Esophagus muscularis mucosa (tissue), 3 donors: ENCODE results near the gene SPARC.

Experiments used
- POLR2AphosphoS5 ChIP-seq, 2 donors: sonication (generic); formaldehyde crosslinking; IDR thresholded peaks; one replicate each; pipeline ENCODE4 v1.6.1; 2017; ENCODE audit warnings: antibody characterized with exemption in 2 of 2
- TF ChIP-seq, protein P1 (sequence below), 3 experiments: fragments of 200-600 bp in 2 of 3; fragments of 450-650 bp in 1 of 3; sonication (generic) in 2 of 3; IDR thresholded peaks; one replicate each; pipeline ENCODE4 v1.5.1; 2017 to 2019; ENCODE audit warnings: antibody characterized with exemption in 3 of 3, mild to moderate bottlenecking in 2 of 3, moderate library complexity in 1 of 3

DNA sequence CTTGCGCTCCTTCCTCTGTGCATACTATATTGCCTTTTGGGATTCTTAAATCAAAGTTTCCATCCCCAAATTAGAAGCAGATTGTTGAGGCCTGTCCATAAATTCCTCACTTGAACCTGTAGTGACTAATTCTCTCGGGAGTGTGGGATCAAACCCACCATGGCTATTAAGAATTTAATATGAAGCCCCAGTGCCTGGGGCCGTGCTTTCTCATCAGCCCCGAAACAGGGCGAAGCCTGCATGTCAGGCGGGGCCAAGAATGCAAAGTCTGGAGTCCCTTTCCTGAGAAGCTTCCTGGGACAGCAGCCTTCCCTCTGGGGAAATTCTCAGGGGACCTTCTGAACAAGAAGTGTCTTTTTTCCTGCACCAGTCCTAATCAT is 66.3 kb downstream of the SPARC start:
- TF ChIP-seq POLR2AphosphoS5 (IDR thresholded peaks at IDR 0.05): no peak
- TF ChIP-seq, protein P1, sequence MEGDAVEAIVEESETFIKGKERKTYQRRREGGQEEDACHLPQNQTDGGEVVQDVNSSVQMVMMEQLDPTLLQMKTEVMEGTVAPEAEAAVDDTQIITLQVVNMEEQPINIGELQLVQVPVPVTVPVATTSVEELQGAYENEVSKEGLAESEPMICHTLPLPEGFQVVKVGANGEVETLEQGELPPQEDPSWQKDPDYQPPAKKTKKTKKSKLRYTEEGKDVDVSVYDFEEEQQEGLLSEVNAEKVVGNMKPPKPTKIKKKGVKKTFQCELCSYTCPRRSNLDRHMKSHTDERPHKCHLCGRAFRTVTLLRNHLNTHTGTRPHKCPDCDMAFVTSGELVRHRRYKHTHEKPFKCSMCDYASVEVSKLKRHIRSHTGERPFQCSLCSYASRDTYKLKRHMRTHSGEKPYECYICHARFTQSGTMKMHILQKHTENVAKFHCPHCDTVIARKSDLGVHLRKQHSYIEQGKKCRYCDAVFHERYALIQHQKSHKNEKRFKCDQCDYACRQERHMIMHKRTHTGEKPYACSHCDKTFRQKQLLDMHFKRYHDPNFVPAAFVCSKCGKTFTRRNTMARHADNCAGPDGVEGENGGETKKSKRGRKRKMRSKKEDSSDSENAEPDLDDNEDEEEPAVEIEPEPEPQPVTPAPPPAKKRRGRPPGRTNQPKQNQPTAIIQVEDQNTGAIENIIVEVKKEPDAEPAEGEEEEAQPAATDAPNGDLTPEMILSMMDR (IDR thresholded peaks at IDR 0.05): no peak
